ENCODE measurements around the gene ZNF585A. TPM values are rescaled to one million over a fixed set of nuclear protein-coding genes. Genes with fewer than 3 reads are reported as not detected.
"Not testable (repeated sequence)": the region's sequence is repeated elsewhere in the genome, so short reads cannot be mapped to it uniquely, and the experiment has no call there.

The ZNF585A gene
- total and polyA plus RNA-seq, 2 donors from 2014 or later: 10.2 to 25.8 TPM

DNA sequence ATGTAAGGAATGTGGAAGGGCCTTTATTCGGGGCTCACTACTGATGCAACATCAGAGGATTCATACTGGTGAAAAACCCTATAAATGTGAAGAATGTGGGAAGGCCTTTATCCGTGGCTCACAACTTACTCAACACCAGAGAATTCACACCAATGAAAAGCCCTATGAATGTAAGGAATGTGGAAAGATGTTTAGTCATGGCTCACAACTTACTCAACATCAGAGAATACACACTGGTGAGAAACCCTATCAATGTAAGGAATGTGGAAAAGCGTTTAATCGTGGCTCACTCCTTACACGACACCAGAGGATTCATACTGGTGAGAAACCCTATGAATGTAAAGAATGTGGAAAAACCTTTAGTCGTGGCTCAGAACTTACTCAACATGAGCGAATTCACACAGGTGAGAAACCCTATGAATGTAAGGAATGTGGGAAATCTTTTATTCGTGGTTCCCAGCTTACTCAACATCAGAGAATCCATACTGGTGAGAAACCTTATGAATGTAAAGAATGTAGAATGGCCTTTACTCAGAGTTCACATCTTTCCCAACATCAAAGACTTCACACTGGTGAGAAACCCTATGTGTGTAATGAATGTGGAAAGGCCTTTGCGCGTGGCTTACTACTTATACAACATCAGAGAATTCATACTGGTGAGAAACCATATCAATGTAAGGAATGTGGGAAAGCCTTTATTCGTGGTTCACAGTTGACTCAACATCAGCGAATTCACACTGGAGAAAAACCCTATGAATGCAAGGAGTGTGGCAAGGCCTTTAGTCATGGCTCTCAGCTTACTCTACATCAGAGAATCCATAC, 44.3 kb downstream of the ZNF585A start:
- TF ChIP-seq, protein P1, sequence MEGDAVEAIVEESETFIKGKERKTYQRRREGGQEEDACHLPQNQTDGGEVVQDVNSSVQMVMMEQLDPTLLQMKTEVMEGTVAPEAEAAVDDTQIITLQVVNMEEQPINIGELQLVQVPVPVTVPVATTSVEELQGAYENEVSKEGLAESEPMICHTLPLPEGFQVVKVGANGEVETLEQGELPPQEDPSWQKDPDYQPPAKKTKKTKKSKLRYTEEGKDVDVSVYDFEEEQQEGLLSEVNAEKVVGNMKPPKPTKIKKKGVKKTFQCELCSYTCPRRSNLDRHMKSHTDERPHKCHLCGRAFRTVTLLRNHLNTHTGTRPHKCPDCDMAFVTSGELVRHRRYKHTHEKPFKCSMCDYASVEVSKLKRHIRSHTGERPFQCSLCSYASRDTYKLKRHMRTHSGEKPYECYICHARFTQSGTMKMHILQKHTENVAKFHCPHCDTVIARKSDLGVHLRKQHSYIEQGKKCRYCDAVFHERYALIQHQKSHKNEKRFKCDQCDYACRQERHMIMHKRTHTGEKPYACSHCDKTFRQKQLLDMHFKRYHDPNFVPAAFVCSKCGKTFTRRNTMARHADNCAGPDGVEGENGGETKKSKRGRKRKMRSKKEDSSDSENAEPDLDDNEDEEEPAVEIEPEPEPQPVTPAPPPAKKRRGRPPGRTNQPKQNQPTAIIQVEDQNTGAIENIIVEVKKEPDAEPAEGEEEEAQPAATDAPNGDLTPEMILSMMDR (IDR thresholded peaks at IDR 0.05; ENCODE audit: borderline replicate concordance, extremely low read depth, insufficient read depth): no peak
- DNase-seq (no peak), FAIRE-seq (no peak)
- Histone ChIP-seq H3K4me1 (ENCODE audit: control insufficient read depth in 2 of 3, insufficient read depth in 2 of 3, low read depth in 1 of 3, low read length in 3 of 3) (no peaks in the 10 kb centered on the region), H3K9ac (ENCODE audit: low read length in 3 of 3) (no peak overlapping the region), H3K27me3 (ENCODE audit: control insufficient read depth, insufficient read depth, low read length) (no peaks in the 10 kb centered on the region), H3K9me3 (ENCODE audit: control insufficient read depth in 2 of 3, insufficient read depth in 1 of 3, low read length in 3 of 3) (peaks cover 27 to 97% (median 78%) of the 10 kb centered on the region in 3 donors), H3K36me3 (ENCODE audit: control insufficient read depth in 2 of 3, insufficient read depth in 3 of 3, low read length in 3 of 3) (peaks cover 17 to 38% (median 18%) of the 10 kb centered on the region in 3 donors), H3K27ac (ENCODE audit: low read depth in 2 of 2, low read length in 2 of 2) (no peak overlapping the region), H3K4me3 (ENCODE audit: low read length in 3 of 3) (peak overlapping the region in 2 of 3 donors; percentile 16 to 32)
- intact Hi-C loops (cut with DNase I): no loop called here

DNA sequence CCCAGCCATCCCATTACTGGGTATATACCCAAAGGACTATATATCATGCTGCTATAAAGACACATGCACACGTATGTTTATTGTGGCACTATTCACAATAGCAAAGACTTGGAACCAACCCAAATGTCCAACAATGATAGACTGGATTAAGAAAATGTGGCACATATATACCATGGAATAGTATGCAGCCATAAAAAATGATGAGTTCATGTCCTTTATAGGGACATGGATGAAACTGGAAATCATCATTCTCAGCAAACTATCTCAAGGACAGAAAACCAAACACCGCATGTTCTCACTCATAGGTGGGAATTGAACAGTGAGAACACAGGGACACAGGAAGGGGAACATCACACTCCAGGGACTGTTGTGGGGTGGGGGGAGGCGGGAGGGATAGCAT, 50.4 kb downstream of the ZNF585A start:
- H3K27ac ChIP-seq (ENCODE audit: low read depth in 2 of 2, low read length in 2 of 2); H3K36me3 ChIP-seq (ENCODE audit: control insufficient read depth in 2 of 3, insufficient read depth in 3 of 3, low read length in 3 of 3); H3K9ac ChIP-seq (ENCODE audit: low read length in 3 of 3); FAIRE-seq; H3K4me3 ChIP-seq (ENCODE audit: low read length in 3 of 3); H3K27me3 ChIP-seq (ENCODE audit: control insufficient read depth, insufficient read depth, low read length); intact Hi-C loops (cut with DNase I); H3K4me1 ChIP-seq (ENCODE audit: control insufficient read depth in 2 of 3, insufficient read depth in 2 of 3, low read depth in 1 of 3, low read length in 3 of 3); DNase-seq: not testable (repeated sequence)
- peaks cover 4 to 46% (median 33%) of the 10 kb centered on the region in 3 donors for H3K9me3 ChIP-seq (ENCODE audit: control insufficient read depth in 2 of 3, insufficient read depth in 1 of 3, low read length in 3 of 3)

DNA sequence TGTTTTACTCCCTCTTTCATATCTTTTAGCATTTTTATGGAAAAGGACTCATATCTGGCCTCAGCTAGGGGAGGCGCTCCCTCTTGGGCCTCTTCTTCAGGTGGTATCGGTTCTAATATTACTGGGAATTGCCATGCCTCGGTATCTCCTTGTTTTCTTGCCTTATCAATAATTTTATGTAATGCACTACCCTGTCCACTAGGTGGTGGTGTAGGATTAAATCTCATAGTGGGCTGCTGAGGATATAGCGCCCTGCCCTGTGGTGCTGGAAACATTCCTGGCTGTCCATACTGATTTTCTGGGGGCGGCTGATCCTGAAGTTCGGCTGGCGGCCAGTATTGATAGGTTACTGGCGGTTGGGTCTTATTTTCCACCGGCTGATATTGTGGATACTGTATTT, 58.5 kb downstream of the ZNF585A start:
- H3K27ac ChIP-seq (ENCODE audit: low read depth in 2 of 2, low read length in 2 of 2): no peak overlapping the region

DNA sequence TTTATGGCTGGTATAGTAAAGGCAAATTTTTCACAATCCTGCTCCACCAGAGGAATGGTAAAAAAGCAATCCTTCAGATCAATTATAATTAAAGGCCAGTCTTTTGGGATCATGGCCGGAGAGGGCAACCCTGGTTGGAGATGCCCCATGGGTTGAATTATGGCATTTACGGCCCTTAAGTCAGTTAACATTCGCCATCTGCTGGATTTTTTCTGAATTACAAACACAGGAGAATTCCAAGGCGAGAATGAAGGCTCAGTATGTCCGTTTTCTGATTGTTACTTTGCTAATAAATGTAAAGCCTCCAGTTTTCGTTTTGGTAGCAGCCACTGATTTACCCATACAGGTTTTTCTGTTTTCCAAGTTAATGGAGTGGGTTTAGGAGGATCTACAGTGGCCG, 60.7 kb downstream of the ZNF585A start:
- H3K27me3 ChIP-seq (ENCODE audit: control insufficient read depth, insufficient read depth, low read length); FAIRE-seq; DNase-seq; H3K9ac ChIP-seq (ENCODE audit: low read length in 3 of 3); H3K4me1 ChIP-seq (ENCODE audit: control insufficient read depth in 2 of 3, insufficient read depth in 2 of 3, low read depth in 1 of 3, low read length in 3 of 3); H3K27ac ChIP-seq (ENCODE audit: low read depth in 2 of 2, low read length in 2 of 2); intact Hi-C loops (cut with DNase I); H3K4me3 ChIP-seq (ENCODE audit: low read length in 3 of 3): not testable (repeated sequence)
- H3K9me3 ChIP-seq (ENCODE audit: control insufficient read depth in 2 of 3, insufficient read depth in 1 of 3, low read length in 3 of 3): peaks cover 6 to 85% (median 44%) of the 10 kb centered on the region in 3 donors
- peaks cover 8 to 65% (median 16%) of the 10 kb centered on the region in 3 donors for H3K36me3 ChIP-seq (ENCODE audit: control insufficient read depth in 2 of 3, insufficient read depth in 3 of 3, low read length in 3 of 3)

More for the DNA sequence above, 58.5 kb downstream of the ZNF585A start:
- FAIRE-seq (no peak), DNase-seq (no peak)
- no peak overlapping the region for H3K9ac ChIP-seq (ENCODE audit: low read length in 3 of 3)
- intact Hi-C loops (cut with DNase I): no loop called here
- H3K4me3 ChIP-seq (ENCODE audit: low read length in 3 of 3): peak overlapping the region in 2 of 3 donors; percentile 4 to 18
- no peaks in the 10 kb centered on the region for H3K27me3 ChIP-seq (ENCODE audit: control insufficient read depth, insufficient read depth, low read length)
- no peaks in the 10 kb centered on the region for H3K4me1 ChIP-seq (ENCODE audit: control insufficient read depth in 2 of 3, insufficient read depth in 2 of 3, low read depth in 1 of 3, low read length in 3 of 3)
- peaks cover 8 to 46% (median 12%) of the 10 kb centered on the region in 3 donors for H3K36me3 ChIP-seq (ENCODE audit: control insufficient read depth in 2 of 3, insufficient read depth in 3 of 3, low read length in 3 of 3)
- TF ChIP-seq, protein P1 (IDR thresholded peaks at IDR 0.05; ENCODE audit: borderline replicate concordance, extremely low read depth, insufficient read depth): no peak
- peaks cover 5 to 65% (median 32%) of the 10 kb centered on the region in 3 donors for H3K9me3 ChIP-seq (ENCODE audit: control insufficient read depth in 2 of 3, insufficient read depth in 1 of 3, low read length in 3 of 3)

DNA sequence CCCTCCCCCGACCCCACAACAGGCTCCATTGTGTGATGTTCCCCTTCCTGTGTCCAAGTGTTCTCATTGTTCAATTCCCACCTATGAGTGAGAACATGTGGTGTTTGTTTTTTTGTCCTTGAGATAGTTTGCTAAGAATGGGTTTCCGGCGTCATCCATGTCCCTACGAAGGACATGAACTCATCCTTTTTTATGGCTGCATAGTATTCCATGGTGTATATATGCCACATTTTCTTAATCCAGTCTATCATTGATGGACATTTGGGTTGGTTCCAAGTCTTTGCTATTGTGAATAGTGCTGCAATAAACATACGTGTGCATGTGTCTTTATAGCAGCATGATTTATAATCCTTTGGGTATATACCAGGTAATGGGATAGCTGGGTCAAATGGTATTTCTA, 68.4 kb downstream of the ZNF585A start:
- H3K27me3 ChIP-seq (ENCODE audit: control insufficient read depth, insufficient read depth, low read length); H3K4me1 ChIP-seq (ENCODE audit: control insufficient read depth in 2 of 3, insufficient read depth in 2 of 3, low read depth in 1 of 3, low read length in 3 of 3); DNase-seq; intact Hi-C loops (cut with DNase I); FAIRE-seq; H3K9ac ChIP-seq (ENCODE audit: low read length in 3 of 3); H3K27ac ChIP-seq (ENCODE audit: low read depth in 2 of 2, low read length in 2 of 2); H3K4me3 ChIP-seq (ENCODE audit: low read length in 3 of 3): not testable (repeated sequence)
- Histone ChIP-seq H3K36me3 (ENCODE audit: control insufficient read depth in 2 of 3, insufficient read depth in 3 of 3, low read length in 3 of 3) (peaks cover 11 to 53% (median 19%) of the 10 kb centered on the region in 3 donors), H3K9me3 (ENCODE audit: control insufficient read depth in 2 of 3, insufficient read depth in 1 of 3, low read length in 3 of 3) (peaks cover 11 to 59% (median 38%) of the 10 kb centered on the region in 3 donors)

All from kidney (tissue), 14 donors.